ENCODE measurements around the gene SPRYD3.
"Not testable (repeated sequence)": the region's sequence is repeated elsewhere in the genome, so short reads cannot be mapped to it uniquely, and the experiment has no call there.

The SPRYD3 gene

GRCh38 chr12:53101931-53102781, 23.0 kb upstream of the SPRYD3 start:
- DNase-seq (ENCODE audit: low spot score), result no peak

GRCh38 chr12:53101266-53101665, 22.1 kb upstream of the SPRYD3 start:
- no peak for DNase-seq (ENCODE audit: low spot score)

GRCh38 chr12:53100466-53101151, 21.4 kb upstream of the SPRYD3 start:
- no peak for DNase-seq (ENCODE audit: low spot score)

- peak; percentile 64 for DNase-seq (ENCODE audit: low spot score)
Measured at GRCh38 chr12:53099071-53099882, 20.1 kb upstream of the SPRYD3 start.

GRCh38 chr12:53098354-53098981, 19.3 kb upstream of the SPRYD3 start:
- no peak for DNase-seq (ENCODE audit: low spot score)

- no peak for DNase-seq (ENCODE audit: low spot score)
Measured at GRCh38 chr12:53097564-53098353, 18.6 kb upstream of the SPRYD3 start, which contains the start of gene IGFBP6. TSS of gene IGFBP6 (plus strand) at chr12:53097667. CDS start at chr12:53097718, 51 bp downstream.

- DNase-seq (ENCODE audit: low spot score), result no peak
Measured at GRCh38 chr12:53097207-53097563, 18.0 kb upstream of the SPRYD3 start.

- DNase-seq (ENCODE audit: low spot score), result no peak
Measured at GRCh38 chr12:53096759-53097158, 17.6 kb upstream of the SPRYD3 start.

GRCh38 chr12:53096089-53096741, 17.0 kb upstream of the SPRYD3 start:
- DNase-seq (ENCODE audit: low spot score), result no peak

- DNase-seq (ENCODE audit: low spot score), result not testable (repeated sequence)
Measured at GRCh38 chr12:53095596-53095895, 16.4 kb upstream of the SPRYD3 start.

GRCh38 chr12:53094796-53095595, 15.8 kb upstream of the SPRYD3 start:
- not testable (repeated sequence) for DNase-seq (ENCODE audit: low spot score)

GRCh38 chr12:53094394-53094787, 15.2 kb upstream of the SPRYD3 start:
- DNase-seq (ENCODE audit: low spot score), result no peak

GRCh38 chr12:53093777-53094393, 14.7 kb upstream of the SPRYD3 start:
- peak; percentile 47 for DNase-seq (ENCODE audit: low spot score)

GRCh38 chr12:53091756-53092155, 12.6 kb upstream of the SPRYD3 start:
- DNase-seq (ENCODE audit: low spot score), result no peak

- DNase-seq (ENCODE audit: low spot score), result no peak
Measured at GRCh38 chr12:53090554-53090953, 11.4 kb upstream of the SPRYD3 start.

GRCh38 chr12:53090105-53090504, 10.9 kb upstream of the SPRYD3 start:
- DNase-seq (ENCODE audit: low spot score), result no peak

GRCh38 chr12:53086361-53086760, 7.2 kb upstream of the SPRYD3 start:
- no peak for DNase-seq (ENCODE audit: low spot score)

GRCh38 chr12:53082637-53083175, 3.5 kb upstream of the SPRYD3 start:
- DNase-seq (ENCODE audit: low spot score), result no peak

Data from pons (tissue), 1 donor.